Left lung (tissue), 10 donors: ENCODE measurements around the gene SMIM26. TPM values are rescaled to one million over a fixed set of nuclear protein-coding genes. Genes with fewer than 3 reads are reported as not detected.

Experiments
- ATAC-seq: fragments of 200-7000 bp; cut with Tn5 transposase; one replicate; pipeline ENCODE4 v1.9.1; 2020; ENCODE audit warnings: moderate library complexity
- DNase-seq, 4 donors: peaks; one replicate each; pipeline ENCODE4 v3.0.0-alpha.2; 2013 to 2020
- H3K27ac ChIP-seq, 2 donors: fragments of 200-600 bp; sonication (generic) in 1 of 2; one replicate each; pipeline versions ENCODE4 v1.5.0 to v1.8.0; 2020 to 2021
- H3K27me3 ChIP-seq, 2 donors: fragments of 200-600 bp; sonication (generic) in 1 of 2; one replicate each; pipeline versions ENCODE4 v1.5.0 to v1.8.0; 2020 to 2021
- H3K36me3 ChIP-seq, 2 donors: fragments of 200-600 bp; sonication (generic) in 1 of 2; one replicate each; pipeline versions ENCODE4 v1.5.0 to v1.8.0; 2020 to 2021
- H3K4me1 ChIP-seq, 2 donors: fragments of 200-600 bp; one replicate each; pipeline ENCODE4 v1.8.0; 2021
- H3K4me3 ChIP-seq, 2 donors: fragments of 200-600 bp; sonication (generic) in 1 of 2; one replicate each; pipeline versions ENCODE4 v1.5.0 to v1.8.0; 2020 to 2021; ENCODE audit warnings: mild to moderate bottlenecking in 1 of 2
- H3K9me3 ChIP-seq, 2 donors: fragments of 200-600 bp; sonication (generic) in 1 of 2; one replicate each; pipeline versions ENCODE4 v1.5.0 to v1.8.0; 2020 to 2021
- intact Hi-C, 2 donors: fragments of 100-400 bp; cut with DNase I; formaldehyde crosslinking; loops; one replicate each; pipeline versions ENCODE4 v1.11.2 to v1.14.2; 2022
- polyA plus RNA-seq, 6 donors: library from polyadenylated mRNA; unstranded; fragments of 120-200 nt; gene quantifications; one replicate each; pipeline ENCODE4 v1.2.1, GENCODE V29; 2013; ENCODE audit not compliant: insufficient read length in 6 of 6
- total RNA-seq, 2 donors: library from RNA; stranded (reverse); fragmentation: NEBNext Ultra II Directional; extraction: Animal tissue kit (Norgen Biotek cat#: 25700); gene quantifications; one replicate each; pipeline ENCODE4 v1.2.1, GENCODE V29; 2021
- TF ChIP-seq, protein P1 (sequence below), 2 donors: fragments of 200-600 bp; sonication (generic) in 1 of 2; IDR thresholded peaks; one replicate each; pipeline versions ENCODE4 v1.5.0 to v1.8.0; 2021; ENCODE audit warnings: antibody characterized with exemption in 2 of 2
- donor health status: DM: no; HTN: yes; CAD: no.
- donor health status: DM: no; HTN: no; CAD: no.

The SMIM26 gene
- total and polyA plus RNA-seq, 8 donors, result 46.8 to 78.3 (median 69.6) TPM

DNA sequence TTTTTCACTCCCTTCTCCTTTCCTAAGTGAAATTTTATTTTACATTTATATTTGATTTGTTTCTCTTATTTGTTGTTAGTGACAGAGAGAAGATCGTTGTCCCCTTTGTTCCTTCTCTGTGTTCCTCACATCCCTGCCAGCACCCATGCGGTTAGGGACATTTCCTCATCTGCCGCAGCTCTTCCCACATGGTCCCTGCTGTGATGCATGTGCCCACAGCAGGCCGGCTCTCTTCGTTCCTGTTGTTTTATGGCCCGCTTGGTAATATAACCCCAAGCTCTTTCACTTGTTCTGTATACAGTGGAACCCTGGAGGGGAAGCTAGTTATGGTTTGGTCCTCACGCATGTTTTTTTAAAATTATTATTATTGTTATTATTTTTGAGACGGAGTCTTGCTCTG is 44.3 kb downstream of the SMIM26 start:
- H3K4me1 ChIP-seq, result no peaks in the 10 kb centered on the region
- H3K27ac ChIP-seq, result no peak overlapping the region
- intact Hi-C loops, result no loop called here
- H3K4me3 ChIP-seq, result no peak overlapping the region
- TF ChIP-seq, protein P1, sequence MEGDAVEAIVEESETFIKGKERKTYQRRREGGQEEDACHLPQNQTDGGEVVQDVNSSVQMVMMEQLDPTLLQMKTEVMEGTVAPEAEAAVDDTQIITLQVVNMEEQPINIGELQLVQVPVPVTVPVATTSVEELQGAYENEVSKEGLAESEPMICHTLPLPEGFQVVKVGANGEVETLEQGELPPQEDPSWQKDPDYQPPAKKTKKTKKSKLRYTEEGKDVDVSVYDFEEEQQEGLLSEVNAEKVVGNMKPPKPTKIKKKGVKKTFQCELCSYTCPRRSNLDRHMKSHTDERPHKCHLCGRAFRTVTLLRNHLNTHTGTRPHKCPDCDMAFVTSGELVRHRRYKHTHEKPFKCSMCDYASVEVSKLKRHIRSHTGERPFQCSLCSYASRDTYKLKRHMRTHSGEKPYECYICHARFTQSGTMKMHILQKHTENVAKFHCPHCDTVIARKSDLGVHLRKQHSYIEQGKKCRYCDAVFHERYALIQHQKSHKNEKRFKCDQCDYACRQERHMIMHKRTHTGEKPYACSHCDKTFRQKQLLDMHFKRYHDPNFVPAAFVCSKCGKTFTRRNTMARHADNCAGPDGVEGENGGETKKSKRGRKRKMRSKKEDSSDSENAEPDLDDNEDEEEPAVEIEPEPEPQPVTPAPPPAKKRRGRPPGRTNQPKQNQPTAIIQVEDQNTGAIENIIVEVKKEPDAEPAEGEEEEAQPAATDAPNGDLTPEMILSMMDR (IDR thresholded peaks at IDR 0.05), result no peak
- DNase-seq (no peak), ATAC-seq (no peak)
- H3K9me3 ChIP-seq, result no peaks in the 10 kb centered on the region
- H3K36me3 ChIP-seq, result no peaks in the 10 kb centered on the region
- no peaks in the 10 kb centered on the region for H3K27me3 ChIP-seq

DNA sequence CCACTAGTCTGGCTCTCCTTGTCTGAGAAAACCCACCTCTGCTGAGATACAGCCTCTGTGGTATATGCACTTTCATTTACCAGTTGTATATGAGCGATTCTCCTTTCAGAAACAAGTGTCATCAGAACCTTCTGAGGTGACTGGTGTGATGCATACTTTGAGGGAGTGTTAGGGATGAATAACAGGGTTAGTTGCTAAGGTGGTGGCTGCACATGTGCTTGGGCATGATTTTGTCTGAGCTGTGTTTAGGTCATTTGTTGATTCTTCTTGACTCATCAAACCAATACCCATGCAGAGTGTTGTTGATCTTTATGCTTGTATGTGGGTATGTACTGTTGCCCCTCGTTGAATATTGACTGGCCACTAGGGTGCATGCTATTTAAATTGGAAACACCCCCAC is 46.3 kb downstream of the SMIM26 start:
- no peak overlapping the region for H3K27ac ChIP-seq
- no peaks in the 10 kb centered on the region for H3K4me1 ChIP-seq
- intact Hi-C loops, result no loop called here
- no peaks in the 10 kb centered on the region for H3K9me3 ChIP-seq
- H3K4me3 ChIP-seq, result no peak overlapping the region
- no peaks in the 10 kb centered on the region for H3K27me3 ChIP-seq
- H3K36me3 ChIP-seq, result no peaks in the 10 kb centered on the region
- TF ChIP-seq, protein P1 (IDR thresholded peaks at IDR 0.05), result no peak
- ATAC-seq, result no peak
- DNase-seq, result no peak

DNA sequence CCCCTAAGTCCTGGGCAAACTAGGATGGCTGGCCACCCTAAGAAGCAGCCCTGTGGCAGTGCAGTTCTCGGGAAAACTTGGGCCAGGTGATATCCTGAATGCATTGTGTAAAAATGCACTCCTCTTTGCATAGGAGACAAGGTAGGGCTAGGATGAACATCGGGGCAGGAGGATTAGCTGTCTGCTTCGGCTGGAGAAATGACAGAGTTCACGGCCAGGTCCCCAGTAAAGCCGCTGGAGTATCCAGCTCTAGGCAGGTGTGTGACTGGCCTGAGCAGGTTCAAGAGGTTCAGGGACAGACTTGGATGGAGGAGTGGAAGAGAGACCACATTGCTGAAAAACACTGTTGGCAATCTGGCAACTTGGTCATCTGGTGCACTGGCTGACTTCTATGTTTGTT is 47.0 kb downstream of the SMIM26 start:
- no peak for ATAC-seq
- H3K27me3 ChIP-seq, result no peaks in the 10 kb centered on the region
- intact Hi-C loops, result no loop called here
- H3K27ac ChIP-seq, result no peak overlapping the region
- no peaks in the 10 kb centered on the region for H3K4me1 ChIP-seq
- H3K9me3 ChIP-seq, result no peaks in the 10 kb centered on the region
- H3K36me3 ChIP-seq, result no peaks in the 10 kb centered on the region
- H3K4me3 ChIP-seq, result no peak overlapping the region
- TF ChIP-seq, protein P1 (IDR thresholded peaks at IDR 0.05), result no peak
- DNase-seq, result no peak

DNA sequence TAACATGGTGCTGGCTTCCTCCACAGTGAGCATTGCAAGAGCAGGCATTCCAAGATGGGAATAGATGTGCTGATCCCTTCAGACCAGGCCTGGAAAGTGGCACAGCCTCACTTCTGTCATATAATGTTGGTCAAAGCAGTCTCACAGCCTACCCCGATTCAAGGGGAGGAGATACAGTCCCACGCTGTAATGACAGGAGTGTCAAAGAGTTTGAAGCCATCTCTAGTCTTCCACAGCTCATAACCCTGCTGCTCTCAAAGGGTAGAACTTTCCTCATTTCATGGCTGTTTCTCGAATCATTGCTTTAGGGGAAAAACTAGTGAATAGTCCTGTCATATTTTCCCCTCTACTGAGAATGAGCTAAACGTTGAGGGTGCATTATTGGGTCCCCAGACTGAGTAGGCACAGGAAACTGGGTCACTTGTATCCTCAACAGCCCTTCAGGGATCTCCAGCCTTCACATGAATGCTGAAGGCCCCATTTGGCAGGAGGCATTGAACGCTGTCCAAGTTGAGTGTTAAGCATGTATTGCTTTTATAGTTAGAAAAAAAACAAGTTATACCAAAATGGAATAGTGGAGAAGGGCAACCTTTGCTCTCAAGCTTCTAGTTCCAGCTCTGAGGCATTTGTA is 47.9 kb downstream of the SMIM26 start:
- intact Hi-C loops, result no loop called here
- DNase-seq, result peak in 2 of 4 donors; percentile 16 to 54

More for the DNA sequence above, 47.9 kb downstream of the SMIM26 start:
- H3K4me1 ChIP-seq, result no peaks in the 10 kb centered on the region
- peak; percentile 74 for ATAC-seq
- no peaks in the 10 kb centered on the region for H3K36me3 ChIP-seq
- H3K27ac ChIP-seq, result no peak overlapping the region
- H3K27me3 ChIP-seq, result no peaks in the 10 kb centered on the region
- H3K9me3 ChIP-seq, result no peaks in the 10 kb centered on the region
- no peak overlapping the region for H3K4me3 ChIP-seq
- TF ChIP-seq, protein P1 (IDR thresholded peaks at IDR 0.05), result no peak

Other genes starting within 250 kb of the SMIM26 start
- 1 to 10 TPM; 2.0 to 2.1 TPM for gene DZANK1, start 100.4 kb upstream of the SMIM26 start, total RNA-seq
- gene DZANK1, start 100.4 kb upstream of the SMIM26 start, polyA plus RNA-seq, result 10 to 100 TPM in 2 of 6 donors, 1 to 10 TPM in 4; 6.5 to 10.8 (median 8.7) TPM
- gene POLR3F, start 100.0 kb upstream of the SMIM26 start, total RNA-seq, result 1 to 10 TPM; 8.0 to 8.8 TPM
- 10 to 100 TPM; 17.0 to 21.7 (median 18.9) TPM for gene POLR3F, start 100.0 kb upstream of the SMIM26 start, polyA plus RNA-seq
- 10 to 100 TPM; 17.5 to 22.4 TPM for gene RBBP9, start 70.2 kb upstream of the SMIM26 start, total RNA-seq
- 10 to 100 TPM; 31.8 to 37.2 (median 33.5) TPM for gene RBBP9, start 70.2 kb upstream of the SMIM26 start, polyA plus RNA-seq
- 10 to 100 TPM; 72.0 to 93.6 TPM for gene SEC23B, start 59.5 kb upstream of the SMIM26 start, total RNA-seq
- gene SEC23B, start 59.5 kb upstream of the SMIM26 start, polyA plus RNA-seq, result 10 to 100 TPM; 42.0 to 51.6 (median 44.5) TPM
- gene DTD1, start 20.6 kb downstream of the SMIM26 start, total RNA-seq, result 10 to 100 TPM; 14.8 to 25.4 TPM
- 10 to 100 TPM; 21.6 to 27.5 (median 26.0) TPM for gene DTD1, start 20.6 kb downstream of the SMIM26 start, polyA plus RNA-seq
- not detected for gene SCP2D1, start 246.4 kb downstream of the SMIM26 start, total RNA-seq
- not detected for gene SCP2D1, start 246.4 kb downstream of the SMIM26 start, polyA plus RNA-seq